UCSD-AML1 (cell line): ENCODE measurements around the gene ICAM2.
"Not testable (repeated sequence)": the region's sequence is repeated elsewhere in the genome, so short reads cannot be mapped to it uniquely, and the experiment has no call there.

Experiments
- DNase-seq: peaks from one replicate; lab custom pipeline; 2025; ENCODE audit not compliant: unreplicated experiment; lab: John Stamatoyannopoulos, UW

Gene ICAM2

GRCh38 chr17:64045176-64045575 is 24.7 kb upstream of the ICAM2 start:
- no peak for DNase-seq

DNA sequence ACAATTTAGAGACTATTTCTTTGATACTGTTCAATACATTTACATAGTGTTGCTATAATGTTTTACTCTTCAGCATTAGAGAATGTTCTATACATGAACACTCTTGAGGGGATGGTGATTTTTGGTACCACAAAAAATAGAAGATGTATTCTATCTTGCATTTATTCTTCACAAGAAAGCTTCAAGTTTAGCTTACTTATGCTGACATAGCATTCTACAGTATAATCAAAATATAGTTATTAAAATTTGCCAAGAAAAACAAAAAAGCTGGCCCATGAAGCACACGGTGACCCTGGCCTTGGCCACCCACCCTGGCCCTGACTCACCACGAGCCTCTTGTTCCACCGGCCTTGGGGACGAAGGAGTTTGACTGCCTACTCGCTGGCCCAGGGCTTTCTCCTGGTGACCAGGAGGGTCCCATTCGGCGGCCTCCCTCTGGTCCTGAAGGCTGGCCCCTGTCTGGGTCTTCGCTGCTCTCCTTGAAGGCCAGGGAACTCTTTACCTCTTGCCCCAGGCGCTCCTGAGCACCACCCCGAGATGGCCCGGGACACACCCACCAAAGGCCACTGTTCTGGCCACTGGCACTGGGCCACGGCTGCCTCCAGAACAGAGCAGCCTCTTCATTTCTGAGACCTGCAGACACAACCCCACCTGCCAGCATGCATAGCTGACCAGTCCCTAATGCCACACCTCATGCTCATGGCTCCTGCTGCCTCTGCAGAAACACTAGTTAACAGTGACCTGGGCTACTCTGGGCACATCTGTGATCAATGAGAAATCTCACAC is 22.5 kb upstream of the ICAM2 start:
- DNase-seq: no peak

GRCh38 chr17:64041912-64042311 is 21.5 kb upstream of the ICAM2 start:
- DNase-seq: no peak

DNA sequence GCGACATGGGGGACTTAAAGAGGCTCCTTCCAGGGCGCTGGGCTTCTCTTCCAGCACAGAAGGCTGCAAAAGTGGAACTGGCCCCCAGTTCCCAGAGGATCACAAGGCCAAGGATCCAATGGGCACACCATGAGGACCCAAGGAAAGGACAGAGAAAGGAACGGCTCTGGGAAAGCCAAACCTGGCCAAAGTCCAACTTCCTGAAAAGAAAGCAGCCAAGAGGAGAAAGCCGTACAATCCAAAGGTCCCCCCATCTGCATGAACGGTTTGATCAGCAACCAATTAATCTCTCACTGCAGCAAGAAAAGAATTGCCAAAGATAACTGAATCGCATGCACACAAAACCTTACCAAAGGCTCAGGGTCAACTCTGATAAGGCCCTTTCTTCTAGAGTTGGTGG is 19.8 kb upstream of the ICAM2 start:
- no peak for DNase-seq

DNA sequence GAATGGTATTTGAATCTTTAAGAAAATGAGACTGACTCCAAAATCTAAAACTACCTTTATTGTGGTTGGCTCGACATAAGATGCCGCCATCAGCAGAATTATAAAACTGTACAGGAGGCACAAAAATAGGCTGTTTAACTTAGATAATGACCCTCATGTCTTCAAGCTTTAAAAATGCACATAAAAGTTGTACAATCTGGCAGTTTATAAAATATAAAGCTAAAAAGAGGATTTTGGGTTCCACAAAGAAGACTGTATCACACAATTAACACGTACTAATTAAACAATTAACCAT is 18.6 kb upstream of the ICAM2 start:
- no peak for DNase-seq

- DNase-seq: no peak
Observed at GRCh38 chr17:64038331-64039105, 18.1 kb upstream of the ICAM2 start.

GRCh38 chr17:64037802-64038201 is 17.4 kb upstream of the ICAM2 start:
- no peak for DNase-seq

DNA sequence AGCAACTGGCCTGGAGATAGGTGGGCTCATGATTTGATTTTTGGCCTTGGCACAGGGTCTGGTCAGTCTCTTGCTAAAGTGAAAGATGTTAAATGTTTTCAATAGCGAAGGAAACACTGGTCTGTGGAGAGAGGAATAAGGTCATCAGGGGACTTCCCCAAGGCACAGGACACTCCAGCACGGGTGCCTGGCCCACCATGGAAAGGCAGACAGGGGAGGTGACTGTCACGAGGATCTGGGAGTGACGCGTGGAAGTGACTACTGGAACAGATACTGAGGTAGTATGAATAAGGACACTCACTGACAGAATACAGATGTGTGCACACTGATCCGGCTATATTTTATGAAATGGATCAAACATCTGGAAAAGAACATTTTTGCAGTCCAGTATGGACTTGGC is 16.7 kb upstream of the ICAM2 start:
- DNase-seq: no peak

DNA sequence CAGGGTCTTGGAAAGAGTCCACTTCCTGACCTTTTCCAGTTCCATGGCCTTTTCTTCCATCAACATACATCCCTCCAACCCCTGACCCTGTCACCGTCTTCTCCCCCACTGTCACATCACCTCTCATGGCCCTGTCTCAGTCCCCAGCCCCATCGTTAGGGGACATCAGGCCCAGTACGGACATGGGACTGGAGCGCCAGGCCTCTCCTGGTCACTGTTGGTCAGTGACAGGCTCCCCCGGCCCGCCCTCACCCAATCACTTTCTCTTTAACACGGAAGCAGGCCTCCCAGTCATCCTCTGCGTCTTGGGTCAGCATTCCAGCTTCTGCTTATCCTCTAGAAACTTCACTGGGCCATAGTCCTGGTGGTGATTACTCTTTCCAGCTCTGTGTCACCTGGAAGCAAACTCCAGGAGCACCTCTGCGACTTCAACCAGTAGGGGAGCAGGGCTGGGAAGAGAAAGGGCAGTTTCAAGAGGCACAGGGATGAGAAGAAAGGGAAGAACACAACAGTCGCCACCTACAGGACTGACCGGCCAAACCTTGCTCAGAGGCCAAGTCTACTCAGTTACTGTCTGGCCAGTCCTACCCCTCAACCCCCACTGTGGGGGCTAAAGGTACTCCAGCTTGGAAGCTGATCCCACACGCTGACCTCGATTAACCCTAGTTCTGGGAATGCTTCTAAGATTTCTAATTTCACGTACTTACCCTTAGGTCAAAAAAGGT is 15.9 kb upstream of the ICAM2 start:
- no peak for DNase-seq

DNA sequence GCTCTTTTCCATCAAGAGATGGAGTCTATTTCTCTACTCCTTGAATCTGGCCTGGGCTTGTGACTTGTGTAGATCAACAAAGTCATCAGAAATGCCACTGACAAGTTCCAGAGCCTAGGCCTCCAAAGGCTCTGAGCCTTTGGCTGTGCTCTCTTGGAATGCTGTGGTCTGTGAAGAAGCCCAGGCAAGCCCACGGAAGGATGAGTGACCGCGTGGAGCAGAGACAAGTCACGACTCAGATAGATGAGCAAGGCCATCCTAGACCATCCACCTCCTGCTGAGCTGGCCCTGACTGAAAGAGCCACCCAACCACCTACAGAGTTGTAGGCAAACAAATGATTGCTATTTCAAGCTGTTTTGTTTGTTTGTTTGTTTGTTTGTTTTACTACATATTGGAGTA is 11.6 kb upstream of the ICAM2 start:
- DNase-seq: no peak

GRCh38 chr17:64028874-64029464 is 8.5 kb upstream of the ICAM2 start:
- peak; percentile 46 for DNase-seq

DNA sequence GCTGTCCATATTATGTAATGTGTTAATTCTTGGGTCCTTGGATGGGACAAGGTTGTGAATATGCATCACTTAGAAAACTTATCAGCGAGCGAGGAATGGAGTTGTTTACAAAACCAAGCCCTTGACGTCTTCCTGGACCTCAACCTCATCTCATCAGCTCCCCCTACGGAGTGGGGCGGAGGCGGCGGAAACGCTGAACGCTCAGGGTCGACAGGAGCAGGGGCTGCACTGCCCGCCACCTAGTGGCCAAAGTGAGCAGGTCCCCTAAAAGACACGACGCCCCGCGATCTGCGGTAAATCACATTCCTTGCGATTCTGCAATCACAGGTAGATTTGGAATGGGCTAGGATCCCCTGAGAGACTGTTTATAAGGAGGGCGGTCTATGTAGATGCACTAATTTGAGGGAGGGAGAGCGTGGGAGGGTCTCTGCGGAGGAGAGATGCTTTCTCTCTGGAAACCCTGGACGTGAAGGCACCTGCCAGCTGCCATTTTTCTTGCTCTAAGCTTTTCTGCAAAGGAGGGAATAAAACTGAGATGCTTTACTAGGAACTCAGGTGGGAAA is 5.4 kb upstream of the ICAM2 start:
- peak; percentile 90 for DNase-seq

GRCh38 chr17:64024781-64025731 is 4.6 kb upstream of the ICAM2 start:
- no peak for DNase-seq

DNA sequence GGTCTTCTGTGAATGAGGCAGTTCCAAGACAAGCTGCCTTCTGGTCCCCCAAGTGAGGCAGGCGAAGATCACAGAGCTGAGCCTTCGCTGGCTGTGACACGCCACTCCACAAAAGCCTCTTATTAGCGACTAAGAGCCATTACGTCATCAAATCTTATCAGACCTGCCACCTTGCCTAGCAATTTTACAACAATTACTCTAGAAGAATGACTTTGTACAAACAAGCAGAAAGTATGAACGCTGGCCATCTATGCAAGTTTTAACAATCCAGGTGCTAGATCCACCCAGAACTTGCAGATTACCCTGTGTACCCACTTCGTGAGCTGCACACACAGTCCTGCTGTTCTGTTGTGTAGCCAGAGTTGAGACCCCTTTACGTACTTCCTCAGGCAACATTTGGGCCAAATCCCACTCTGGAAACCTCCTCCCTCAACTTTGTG is 3.8 kb upstream of the ICAM2 start:
- DNase-seq: peak; percentile 44

GRCh38 chr17:64022611-64023063 is 2.2 kb upstream of the ICAM2 start:
- DNase-seq: no peak

DNA sequence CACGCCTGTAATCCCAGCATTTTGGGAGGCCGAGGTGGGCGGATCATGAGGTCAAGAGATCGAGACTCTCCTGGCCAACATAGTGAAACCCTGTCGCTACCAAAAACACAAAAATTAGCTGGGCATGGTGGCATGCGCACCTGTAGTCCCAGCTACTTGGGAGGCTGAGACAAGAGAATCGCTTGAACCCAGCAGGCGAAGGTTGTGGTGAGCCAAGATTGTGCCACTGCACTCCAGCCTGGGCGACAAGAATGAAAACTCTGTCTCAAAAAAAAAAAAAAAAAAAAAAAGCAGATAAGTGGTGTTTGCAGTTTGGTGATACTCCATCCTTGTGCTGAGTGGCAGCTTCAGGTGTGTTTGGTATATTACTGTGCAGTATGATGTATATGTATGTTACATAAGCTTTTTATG is 877 bp downstream of the ICAM2 start:
- not testable (repeated sequence) for DNase-seq

GRCh38 chr17:64017381-64017980 is 3.0 kb downstream of the ICAM2 start:
- DNase-seq: no peak

GRCh38 chr17:64016974-64017373 is 3.5 kb downstream of the ICAM2 start:
- no peak for DNase-seq

DNA sequence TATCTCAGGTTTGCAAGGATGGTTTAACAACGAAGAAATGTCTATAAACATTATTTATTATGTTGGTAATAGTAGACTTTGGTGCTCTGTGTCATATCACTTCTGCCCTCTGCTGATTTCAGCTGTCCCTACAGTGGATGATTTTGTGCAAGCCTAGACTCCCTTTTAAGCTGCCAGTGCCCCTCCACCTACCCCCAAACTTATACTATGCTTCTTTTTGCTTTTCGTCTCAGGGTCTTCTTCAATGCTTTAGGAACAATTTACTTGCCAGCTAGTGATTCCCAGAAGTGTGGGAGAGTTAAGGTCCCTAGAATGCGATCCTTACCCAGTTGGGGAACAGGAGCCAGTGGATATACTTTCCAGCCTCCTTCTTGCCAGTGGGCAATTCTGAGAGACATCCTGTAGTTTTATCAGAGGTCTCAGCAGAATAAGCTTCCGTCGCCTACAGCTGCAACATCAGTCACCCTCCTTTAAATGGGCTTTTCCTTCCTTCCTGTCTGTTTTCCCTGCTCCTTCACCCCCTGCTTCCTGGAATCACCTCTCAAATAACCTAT is 4.1 kb downstream of the ICAM2 start:
- no peak for DNase-seq
